ENCODE measurements around the gene SNAP25.

Gene SNAP25

GRCh38 chr20:10263385-10264165 is 44.9 kb downstream of the SNAP25 start:
- peak in 1 of 4 experiments; percentile 3 for DNase-seq

- DNase-seq: no peak
Observed at GRCh38 chr20:10264166-10264558, 45.5 kb downstream of the SNAP25 start.

GRCh38 chr20:10268636-10269035 is 50.0 kb downstream of the SNAP25 start:
- DNase-seq: no peak

- DNase-seq: no peak
Observed at GRCh38 chr20:10270630-10271029, 52.0 kb downstream of the SNAP25 start.

- no peak for DNase-seq
Observed at GRCh38 chr20:10271494-10272219, 53.0 kb downstream of the SNAP25 start.

GRCh38 chr20:10276878-10277580 is 58.4 kb downstream of the SNAP25 start:
- no peak for DNase-seq

- no peak for DNase-seq
Observed at GRCh38 chr20:10277616-10278015, 59.0 kb downstream of the SNAP25 start.

GRCh38 chr20:10278412-10278811 is 59.8 kb downstream of the SNAP25 start:
- no peak for DNase-seq

GRCh38 chr20:10280018-10280908 is 61.6 kb downstream of the SNAP25 start:
- no peak for DNase-seq

GRCh38 chr20:10281911-10282310 is 63.3 kb downstream of the SNAP25 start:
- DNase-seq: no peak

- DNase-seq: no peak
Observed at GRCh38 chr20:10282979-10283456, 64.4 kb downstream of the SNAP25 start.

GRCh38 chr20:10286356-10286755 is 67.7 kb downstream of the SNAP25 start:
- DNase-seq: no peak

GRCh38 chr20:10288421-10288820 is 69.8 kb downstream of the SNAP25 start:
- no peak for DNase-seq

- no peak for DNase-seq
Observed at GRCh38 chr20:10288954-10289646, 70.5 kb downstream of the SNAP25 start.

GRCh38 chr20:10291568-10292248 is 73.1 kb downstream of the SNAP25 start:
- DNase-seq: no peak

GRCh38 chr20:10297223-10297622 is 78.6 kb downstream of the SNAP25 start:
- no peak for DNase-seq

- DNase-seq: no peak
Observed at GRCh38 chr20:10297684-10298240, 79.1 kb downstream of the SNAP25 start.

- no peak for DNase-seq
Observed at GRCh38 chr20:10300582-10301446, 82.2 kb downstream of the SNAP25 start.

- no peak for DNase-seq
Observed at GRCh38 chr20:10303852-10304251, 85.2 kb downstream of the SNAP25 start.
